WI38 (cell line): ENCODE results near the gene SH3GL1.

Experiments
- H3K4me3 ChIP-seq: 2 replicates; pipeline ENCODE4 v1.5.1; 2011; ENCODE audit warnings: low read depth, mild to moderate bottlenecking, control low read depth, low read length
- CTCF ChIP-seq: IDR thresholded peaks from 2 replicates; pipeline ENCODE4 v1.5.1; 2012; ENCODE audit warnings: low read depth, mild to moderate bottlenecking, control low read depth, low read length

Gene SH3GL1

GRCh38 chr19:4328243-4328990 is 71.9 kb downstream of the SH3GL1 start:
- H3K4me3 ChIP-seq, result no peak overlapping the region
- no peak for TF ChIP-seq CTCF

GRCh38 chr19:4327877-4328242 is 72.5 kb downstream of the SH3GL1 start:
- H3K4me3 ChIP-seq, result no peak overlapping the region
- no peak for TF ChIP-seq CTCF

- no peak overlapping the region for H3K4me3 ChIP-seq
Observed at GRCh38 chr19:4327252-4327876, 73.0 kb downstream of the SH3GL1 start.

GRCh38 chr19:4326837-4327251 is 73.5 kb downstream of the SH3GL1 start:
- H3K4me3 ChIP-seq, result no peak overlapping the region
- TF ChIP-seq CTCF, result no peak

More at GRCh38 chr19:4327252-4327876, 73.0 kb downstream of the SH3GL1 start:
- no peak for TF ChIP-seq CTCF

- no peak for TF ChIP-seq CTCF
- H3K4me3 ChIP-seq, result no peak overlapping the region
Observed at GRCh38 chr19:4326215-4326836, 74.0 kb downstream of the SH3GL1 start.

- no peak overlapping the region for H3K4me3 ChIP-seq
- TF ChIP-seq CTCF, result no peak
Observed at GRCh38 chr19:4324228-4324627, 76.1 kb downstream of the SH3GL1 start.

- no peak for TF ChIP-seq CTCF
- H3K4me3 ChIP-seq, result no peak overlapping the region
Observed at GRCh38 chr19:4323692-4324091, 76.7 kb downstream of the SH3GL1 start.
